Smooth muscle cell (in vitro differentiated cells): ENCODE data around the gene PITPNM3. TPM values are rescaled to one million over a fixed set of nuclear protein-coding genes. Genes with fewer than 3 reads are reported as not detected.

Experiments used
- DNase-seq: peaks from one replicate; lab custom pipeline; 2025; ENCODE audit not compliant: unreplicated experiment; lab: John Stamatoyannopoulos, UW
- H2AFZ ChIP-seq: fragments of 200-600 bp; sonication (generic); 2 replicates; pipeline ENCODE4 v1.6.0; 2016; ENCODE audit warnings: antibody characterized with exemption, low read depth, mild to moderate bottlenecking
- H3F3A ChIP-seq: fragments of 200-600 bp; sonication (generic); 2 replicates; pipeline ENCODE4 v1.6.0; 2017; ENCODE audit warnings: antibody characterized with exemption, low read depth
- H3K27ac ChIP-seq: fragments of 200-600 bp; sonication (generic); 2 replicates; pipeline ENCODE4 v1.5.1; 2016; ENCODE audit warnings: low read depth, mild to moderate bottlenecking
- H3K27me3 ChIP-seq: fragments of 200-600 bp; sonication (generic); 2 replicates; pipeline ENCODE4 v1.6.1; 2016; ENCODE audit warnings: low read depth, mild to moderate bottlenecking
- H3K36me3 ChIP-seq: fragments of 200-600 bp; sonication (generic); 2 replicates; pipeline ENCODE4 v1.5.1; 2016; ENCODE audit warnings: low read depth
- H3K4me1 ChIP-seq: fragments of 200-600 bp; sonication (generic); 2 replicates; pipeline ENCODE4 v1.5.1; 2016; ENCODE audit warnings: low read depth
- H3K4me2 ChIP-seq: fragments of 200-600 bp; sonication (generic); 2 replicates; pipeline ENCODE4 v1.6.0; 2016; ENCODE audit warnings: mild to moderate bottlenecking
- H3K4me3 ChIP-seq: fragments of 200-600 bp; sonication (generic); 2 replicates; pipeline ENCODE4 v1.5.1; 2016; ENCODE audit warnings: mild to moderate bottlenecking
- H3K79me2 ChIP-seq: fragments of 200-600 bp; sonication (generic); 2 replicates; pipeline ENCODE4 v1.6.0; 2016; ENCODE audit warnings: low read depth, mild to moderate bottlenecking
- H3K9ac ChIP-seq: fragments of 200-600 bp; sonication (generic); 2 replicates; pipeline ENCODE4 v1.6.0; 2016; ENCODE audit warnings: low read depth
- H3K9me3 ChIP-seq: fragments of 200-600 bp; sonication (generic); replicated peaks from 2 replicates; pipeline ENCODE4 v1.5.1; 2016; ENCODE audit warnings: low read depth
- H4K20me1 ChIP-seq: fragments of 200-600 bp; sonication (generic); 2 replicates; pipeline ENCODE4 v1.6.0; 2016; ENCODE audit warnings: low read depth
- CTCF ChIP-seq: fragments of 200-600 bp; sonication (generic); IDR thresholded peaks from 2 replicates; pipeline ENCODE4 v1.5.1; 2017; ENCODE audit warnings: borderline replicate concordance, mild to moderate bottlenecking, antibody characterized with exemption; ENCODE audit not compliant: insufficient read depth, poor library complexity, severe bottlenecking
- WGBS: methylation state at CpG from one replicate; pipeline ENCODE4 v1.1.7; 2016; ENCODE audit warnings: low lambda C conversion rate; 5-methylcytosine and 5-hydroxymethylcytosine counted together
- polyA plus RNA-seq: library from polyadenylated mRNA; unstranded; fragments of >200 nt; fragmentation: Nextera tagmentation; extraction: Ambion mirVana; gene quantifications from 2 replicates; pipeline ENCODE4 v1.2.1, GENCODE V29; 2016
- total RNA-seq: library from RNA; depleted of rRNA; stranded (reverse); fragments of >200 nt; gene quantifications from 2 replicates; pipeline ENCODE4 v1.2.3, GENCODE V29; 2014

PITPNM3 gene
- total and polyA plus RNA-seq, 2 experiments from 2014 or later, result 2.4 to 2.6 TPM

- Histone ChIP-seq H3K79me2 (no peaks in the 10 kb centered on the region), H3K4me2 (no peak overlapping the region), H3K27me3 (no peaks in the 10 kb centered on the region), H2AFZ (no peak overlapping the region), H4K20me1 (peaks cover 4% of the 10 kb centered on the region), H3K9ac (no peak overlapping the region), H3F3A (no peaks in the 10 kb centered on the region), H3K36me3 (no peaks in the 10 kb centered on the region), H3K27ac (no peak overlapping the region), H3K9me3 (no peaks in the 10 kb centered on the region), H3K4me3 (no peak overlapping the region), H3K4me1 (no peaks in the 10 kb centered on the region)
- 77% methylated on average over 8 of the region's 8 CpGs for WGBS
- no peak for TF ChIP-seq CTCF
- no peak for DNase-seq
These were observed 11.1 kb downstream of the PITPNM3 start for GRCh38 chr17:6545291-6545690.

- TF ChIP-seq CTCF, result no peak
- Histone ChIP-seq H3K4me1 (no peaks in the 10 kb centered on the region), H3F3A (no peaks in the 10 kb centered on the region), H3K4me3 (no peak overlapping the region), H2AFZ (no peak overlapping the region), H3K36me3 (no peaks in the 10 kb centered on the region), H3K9me3 (peaks cover 3% of the 10 kb centered on the region), H3K27ac (no peak overlapping the region), H3K4me2 (no peak overlapping the region), H3K79me2 (no peaks in the 10 kb centered on the region), H3K27me3 (no peaks in the 10 kb centered on the region), H3K9ac (no peak overlapping the region), H4K20me1 (peaks cover 4% of the 10 kb centered on the region)
- WGBS, result 97% methylated on average over 5 of the region's 5 CpGs
- DNase-seq, result no peak
These were observed 12.4 kb downstream of the PITPNM3 start for GRCh38 chr17:6544011-6544370.

GRCh38 chr17:6543079-6544010, 13.0 kb downstream of the PITPNM3 start:
- no peak overlapping the region for H3K9ac ChIP-seq

More at GRCh38 chr17:6543079-6544010, 13.0 kb downstream of the PITPNM3 start:
- H3K79me2 ChIP-seq, result no peaks in the 10 kb centered on the region
- no peak overlapping the region for H3K27ac ChIP-seq
- 92% methylated on average over 16 of the region's 16 CpGs for WGBS
- H3K36me3 ChIP-seq, result no peaks in the 10 kb centered on the region
- no peak overlapping the region for H3K4me3 ChIP-seq
- no peaks in the 10 kb centered on the region for H3F3A ChIP-seq
- H3K27me3 ChIP-seq, result no peaks in the 10 kb centered on the region
- DNase-seq, result no peak
- H3K4me1 ChIP-seq, result no peaks in the 10 kb centered on the region
- H2AFZ ChIP-seq, result no peak overlapping the region
- no peak for TF ChIP-seq CTCF
- peaks cover 3% of the 10 kb centered on the region for H3K9me3 ChIP-seq
- H3K4me2 ChIP-seq, result no peak overlapping the region
- peaks cover 4% of the 10 kb centered on the region for H4K20me1 ChIP-seq
